ENCODE results near the gene PRMT2. TPM values are rescaled to one million over a fixed set of nuclear protein-coding genes. Genes with fewer than 3 reads are reported as not detected.
"Not testable (repeated sequence)": the region's sequence is repeated elsewhere in the genome, so short reads cannot be mapped to it uniquely, and the experiment has no call there.

Gene PRMT2
- polyA plus RNA-seq, 1 experiment, result 241 TPM

DNA sequence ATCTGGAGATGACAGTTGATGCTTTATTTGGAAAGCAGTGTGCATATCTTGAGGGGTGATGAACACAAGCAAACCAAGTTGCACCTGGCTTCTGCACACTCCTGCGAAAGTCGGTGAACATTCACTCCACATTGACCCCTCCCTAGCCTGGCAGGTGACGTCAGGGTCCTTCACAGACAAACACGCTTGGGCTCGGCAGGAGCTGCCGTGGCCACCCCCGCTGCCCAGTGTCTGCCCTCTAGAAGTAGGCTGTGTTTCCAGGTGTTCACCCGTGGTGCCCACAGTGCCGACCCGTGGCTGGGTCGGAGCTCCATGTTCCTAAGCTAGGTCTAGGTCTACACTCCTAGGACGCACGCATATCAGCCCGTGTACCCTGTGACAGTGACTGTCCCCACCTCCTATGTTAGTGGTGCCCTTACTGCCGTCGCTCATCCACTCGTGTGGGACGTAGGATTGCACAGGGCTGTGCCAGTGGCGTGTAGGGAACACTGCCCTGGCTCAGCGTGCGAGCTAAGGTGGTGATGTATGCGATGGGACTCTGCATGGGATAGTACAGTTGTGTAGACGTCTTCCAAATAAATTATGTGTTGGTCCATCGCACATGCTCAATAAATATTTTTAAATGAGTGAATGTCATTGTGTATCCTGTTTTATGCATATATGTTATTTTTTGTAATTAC lies 29.0 kb downstream of the PRMT2 start:
- POLR2A ChIA-PET, result no interaction called here
- no peaks in the 10 kb centered on the region; the same call in 1 of the 2 replicates for H3K27me3 ChIP-seq (ENCODE audit: control insufficient read depth, insufficient read depth, low read length)
- DNase-seq (ENCODE audit: low read depth), result no peak
- TF ChIP-seq, protein P1, sequence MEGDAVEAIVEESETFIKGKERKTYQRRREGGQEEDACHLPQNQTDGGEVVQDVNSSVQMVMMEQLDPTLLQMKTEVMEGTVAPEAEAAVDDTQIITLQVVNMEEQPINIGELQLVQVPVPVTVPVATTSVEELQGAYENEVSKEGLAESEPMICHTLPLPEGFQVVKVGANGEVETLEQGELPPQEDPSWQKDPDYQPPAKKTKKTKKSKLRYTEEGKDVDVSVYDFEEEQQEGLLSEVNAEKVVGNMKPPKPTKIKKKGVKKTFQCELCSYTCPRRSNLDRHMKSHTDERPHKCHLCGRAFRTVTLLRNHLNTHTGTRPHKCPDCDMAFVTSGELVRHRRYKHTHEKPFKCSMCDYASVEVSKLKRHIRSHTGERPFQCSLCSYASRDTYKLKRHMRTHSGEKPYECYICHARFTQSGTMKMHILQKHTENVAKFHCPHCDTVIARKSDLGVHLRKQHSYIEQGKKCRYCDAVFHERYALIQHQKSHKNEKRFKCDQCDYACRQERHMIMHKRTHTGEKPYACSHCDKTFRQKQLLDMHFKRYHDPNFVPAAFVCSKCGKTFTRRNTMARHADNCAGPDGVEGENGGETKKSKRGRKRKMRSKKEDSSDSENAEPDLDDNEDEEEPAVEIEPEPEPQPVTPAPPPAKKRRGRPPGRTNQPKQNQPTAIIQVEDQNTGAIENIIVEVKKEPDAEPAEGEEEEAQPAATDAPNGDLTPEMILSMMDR (IDR thresholded peaks at IDR 0.05; ENCODE audit: insufficient read depth, low read depth, low read length), result no peak
- H3K36me3 ChIP-seq (ENCODE audit: control insufficient read depth, insufficient read depth, low read length), result peaks cover 4% of the 10 kb centered on the region
- CTCF ChIA-PET, result no interaction called here
- no peak overlapping the region for H3K4me3 ChIP-seq (ENCODE audit: low read depth, low read length)

DNA sequence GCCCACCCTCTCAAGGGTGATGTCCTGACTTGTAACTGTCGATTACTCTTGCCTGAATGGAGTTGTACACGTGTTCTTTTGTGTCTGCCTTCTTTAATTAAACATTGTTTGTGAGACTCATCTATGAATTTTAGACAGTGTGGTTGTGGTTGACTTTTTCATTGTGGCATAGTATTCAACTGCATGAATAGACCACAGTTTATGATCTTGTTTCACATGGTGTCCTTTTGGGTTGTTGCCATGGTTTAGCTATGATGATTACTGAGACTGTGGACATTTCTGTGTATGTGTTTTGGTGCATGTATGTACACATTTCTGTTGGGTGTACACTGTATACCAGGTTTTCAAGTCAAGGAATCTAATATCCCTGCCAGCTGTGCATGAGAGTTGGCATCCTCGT lies 30.1 kb downstream of the PRMT2 start:
- ChIA-PET CTCF (no interaction called here), POLR2A (no interaction called here)
- peaks cover 4% of the 10 kb centered on the region for H3K36me3 ChIP-seq (ENCODE audit: control insufficient read depth, insufficient read depth, low read length)
- H3K4me3 ChIP-seq (ENCODE audit: low read depth, low read length), result no peak overlapping the region
- no peaks in the 10 kb centered on the region; the same call in 1 of the 2 replicates for H3K27me3 ChIP-seq (ENCODE audit: control insufficient read depth, insufficient read depth, low read length)
- no peak for DNase-seq (ENCODE audit: low read depth)
- TF ChIP-seq, protein P1 (IDR thresholded peaks at IDR 0.05; ENCODE audit: insufficient read depth, low read depth, low read length), result no peak

DNA sequence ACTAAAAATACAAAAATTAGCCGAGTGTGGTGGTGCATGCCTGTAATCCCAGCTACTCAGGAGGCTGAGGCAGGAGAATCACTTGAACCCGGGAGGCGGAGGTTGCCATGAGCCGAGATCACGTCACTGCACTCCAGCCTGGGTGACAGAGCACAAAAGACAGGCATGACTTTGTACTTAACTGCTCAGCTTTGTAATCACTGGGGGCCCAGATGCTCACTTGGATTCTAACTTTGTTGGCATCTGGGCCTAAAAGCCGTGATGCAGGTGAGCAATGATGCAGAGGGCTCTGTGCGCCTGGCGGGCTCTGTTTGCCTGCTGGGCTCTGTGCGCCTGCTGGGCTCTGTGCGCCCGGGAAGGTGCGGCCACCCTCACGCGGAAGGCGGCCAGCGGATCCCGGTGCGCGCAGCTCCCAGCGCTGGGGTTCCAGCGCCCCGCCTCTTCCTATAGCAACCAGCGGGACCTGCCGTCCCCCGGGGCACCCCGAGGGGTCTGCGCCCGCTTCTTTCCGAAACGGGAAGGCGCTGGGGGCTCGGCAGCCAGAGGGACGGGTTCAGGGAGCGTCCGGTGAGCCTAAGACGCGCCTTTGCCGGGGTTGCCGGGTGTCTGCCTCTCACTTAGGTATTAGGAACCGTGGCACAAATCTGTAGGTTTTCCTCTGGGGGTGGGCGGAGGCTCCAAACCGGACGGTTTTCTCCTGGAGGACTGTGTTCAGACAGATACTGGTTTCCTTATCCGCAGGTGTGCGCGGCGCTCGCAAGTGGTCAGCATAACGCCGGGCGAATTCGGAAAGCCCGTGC lies 31.7 kb downstream of the PRMT2 start:
- DNase-seq (ENCODE audit: low read depth), result no peak
- Histone ChIP-seq H3K4me3 (ENCODE audit: low read depth, low read length) (peak overlapping the region; percentile 51), H3K36me3 (ENCODE audit: control insufficient read depth, insufficient read depth, low read length) (peaks cover 4% of the 10 kb centered on the region), H3K27me3 (ENCODE audit: control insufficient read depth, insufficient read depth, low read length) (no peaks in the 10 kb centered on the region; the same call in 1 of the 2 replicates)
- ChIA-PET POLR2A (no interaction called here), CTCF (interaction anchor here (1.4 kb wide), 1 partner anchor 11 kb away, joined by 3 read pairs; no protein-coding TSS in a partner anchor)
- TF ChIP-seq, protein P1 (IDR thresholded peaks at IDR 0.05; ENCODE audit: insufficient read depth, low read depth, low read length), result no peak

DNA sequence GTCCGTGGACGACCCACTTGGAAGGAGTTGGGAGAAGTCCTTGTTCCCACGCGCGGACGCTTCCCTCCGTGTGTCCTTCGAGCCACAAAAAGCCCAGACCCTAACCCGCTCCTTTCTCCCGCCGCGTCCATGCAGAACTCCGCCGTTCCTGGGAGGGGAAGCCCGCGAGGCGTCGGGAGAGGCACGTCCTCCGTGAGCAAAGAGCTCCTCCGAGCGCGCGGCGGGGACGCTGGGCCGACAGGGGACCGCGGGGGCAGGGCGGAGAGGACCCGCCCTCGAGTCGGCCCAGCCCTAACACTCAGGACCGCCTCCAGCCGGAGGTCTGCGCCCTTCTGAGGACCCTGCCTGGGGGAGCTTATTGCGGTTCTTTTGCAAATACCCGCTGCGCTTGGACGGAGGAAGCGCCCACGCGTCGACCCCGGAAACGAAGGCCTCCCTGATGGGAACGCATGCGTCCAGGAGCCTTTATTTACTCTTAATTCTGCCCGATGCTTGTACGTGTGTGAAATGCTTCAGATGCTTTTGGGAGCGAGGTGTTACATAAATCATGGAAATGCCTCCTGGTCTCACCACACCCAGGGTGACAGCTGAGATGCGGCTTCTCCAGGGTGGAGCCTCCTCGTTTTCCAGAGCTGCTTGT lies 32.4 kb downstream of the PRMT2 start:
- Histone ChIP-seq H3K36me3 (ENCODE audit: control insufficient read depth, insufficient read depth, low read length) (peaks cover 4% of the 10 kb centered on the region), H3K4me3 (ENCODE audit: low read depth, low read length) (peak overlapping the region; percentile 51), H3K27me3 (ENCODE audit: control insufficient read depth, insufficient read depth, low read length) (no peaks in the 10 kb centered on the region; the same call in 1 of the 2 replicates)
- TF ChIP-seq, protein P1 (IDR thresholded peaks at IDR 0.05; ENCODE audit: insufficient read depth, low read depth, low read length), result no peak
- no peak for DNase-seq (ENCODE audit: low read depth)
- ChIA-PET POLR2A (no interaction called here), CTCF (interaction anchor here (1.4 kb wide), 1 partner anchor 10 kb away, joined by 3 read pairs; no protein-coding TSS in a partner anchor)

DNA sequence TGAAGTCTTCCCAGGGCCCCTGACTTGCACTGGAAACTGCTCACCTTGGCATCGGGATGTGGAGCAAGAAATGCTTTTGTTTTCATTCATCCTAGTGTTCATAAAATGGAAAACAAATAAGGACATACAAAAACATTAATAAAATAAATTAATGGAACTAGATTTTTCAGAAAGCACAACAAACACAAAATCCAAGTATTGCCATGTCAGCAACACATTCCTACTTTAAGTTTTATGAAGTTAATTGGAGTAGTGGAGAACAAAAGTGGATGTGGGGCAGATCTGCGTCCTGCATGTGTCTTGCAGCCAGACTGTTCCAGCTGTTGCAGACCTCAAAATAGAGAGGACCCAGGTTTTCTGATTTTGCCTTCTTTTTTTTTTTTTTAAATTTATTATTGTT lies 32.9 kb downstream of the PRMT2 start:
- POLR2A ChIA-PET, result no interaction called here
- CTCF ChIA-PET, result interaction anchor here (1.4 kb wide), 1 partner anchor 10 kb away, joined by 3 read pairs; no protein-coding TSS in a partner anchor
- DNase-seq (ENCODE audit: low read depth), result no peak
- Histone ChIP-seq H3K27me3 (ENCODE audit: control insufficient read depth, insufficient read depth, low read length) (no peaks in the 10 kb centered on the region; the same call in 1 of the 2 replicates), H3K36me3 (ENCODE audit: control insufficient read depth, insufficient read depth, low read length) (peaks cover 4% of the 10 kb centered on the region), H3K4me3 (ENCODE audit: low read depth, low read length) (peak overlapping the region; percentile 51)
- TF ChIP-seq, protein P1 (IDR thresholded peaks at IDR 0.05; ENCODE audit: insufficient read depth, low read depth, low read length), result no peak

DNA sequence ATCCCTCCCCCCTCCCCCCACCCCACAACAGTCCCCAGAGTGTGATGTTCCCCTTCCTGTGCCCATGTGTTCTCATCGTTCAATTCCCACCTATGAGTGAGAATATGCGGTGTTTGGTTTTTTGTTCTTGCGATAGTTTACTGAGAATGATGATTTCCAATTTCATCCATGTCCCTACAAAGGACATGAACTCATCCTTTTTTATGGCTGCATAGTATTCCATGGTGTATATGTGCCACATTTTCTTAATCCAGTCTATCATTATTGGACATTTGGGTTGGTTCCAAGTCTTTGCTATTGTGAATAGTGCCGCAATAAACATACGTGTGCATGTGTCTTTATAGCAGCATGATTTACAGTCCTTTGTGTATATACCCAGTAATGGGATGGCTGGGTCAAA lies 33.4 kb downstream of the PRMT2 start:
- CTCF ChIA-PET, result interaction anchor here (1.4 kb wide), 1 partner anchor 9 kb away, joined by 3 read pairs; no protein-coding TSS in a partner anchor
- POLR2A ChIA-PET, result not testable (repeated sequence)

More for the DNA sequence above, 33.4 kb downstream of the PRMT2 start:
- not testable (repeated sequence) for H3K4me3 ChIP-seq (ENCODE audit: low read depth, low read length); DNase-seq (ENCODE audit: low read depth); H3K36me3 ChIP-seq (ENCODE audit: control insufficient read depth, insufficient read depth, low read length); H3K27me3 ChIP-seq (ENCODE audit: control insufficient read depth, insufficient read depth, low read length)
